Psoas muscle (tissue), 8 donors: ENCODE results near the gene HCAR2. TPM values are rescaled to one million over a fixed set of nuclear protein-coding genes. Genes with fewer than 3 reads are reported as not detected.

Source experiments
- ATAC-seq, 4 donors: fragments of 200-7000 bp; cut with Tn5 transposase; one replicate each; pipeline ENCODE4 v1.9.1; 2020; ENCODE audit warnings: moderate library complexity in 3 of 4, mild to moderate bottlenecking in 2 of 4
- DNase-seq, 2 donors: peaks; one replicate each; pipeline ENCODE4 v3.0.0-alpha.2; 2020
- H3K27ac ChIP-seq: fragments of 200-600 bp; one replicate; pipeline ENCODE4 v1.8.0; 2022
- H3K27me3 ChIP-seq, 3 donors: fragments of 200-600 bp in 1 of 3; one replicate each; pipeline versions ENCODE4 v1.6.1 to v1.8.0; 2013 to 2022; ENCODE audit warnings: low read length in 2 of 3, mild to moderate bottlenecking in 2 of 3, moderate library complexity in 1 of 3; ENCODE audit not compliant: insufficient read depth in 3 of 3
- H3K36me3 ChIP-seq, 2 donors: fragments of 200-600 bp in 1 of 2; one replicate each; pipeline versions ENCODE4 v1.6.1 to v1.8.0; 2013 to 2022; ENCODE audit warnings: low read depth in 1 of 2, mild to moderate bottlenecking in 1 of 2, moderate library complexity in 1 of 2; ENCODE audit not compliant: insufficient read depth in 1 of 2
- H3K4me1 ChIP-seq: fragments of 200-600 bp; one replicate; pipeline ENCODE4 v1.8.0; 2022
- H3K4me3 ChIP-seq: fragments of 200-600 bp; one replicate; pipeline ENCODE4 v1.8.0; 2022; ENCODE audit warnings: mild to moderate bottlenecking
- H3K9me3 ChIP-seq: fragments of 200-600 bp; one replicate; pipeline ENCODE4 v1.8.0; 2022
- CTCF ChIP-seq: fragments of 200-600 bp; IDR thresholded peaks from one replicate; pipeline ENCODE4 v1.8.0; 2022; ENCODE audit warnings: antibody characterized with exemption
- WGBS, 3 donors: extraction: QIAGEN DNeasy Blood & Tissue Kit; methylation state at CpG; one replicate each; pipeline versions ENCODE4 v1.1.6 to v1.1.7; 2013; 5-methylcytosine and 5-hydroxymethylcytosine counted together
- intact Hi-C, 2 donors: fragments of 100-400 bp; cut with DNase I; formaldehyde crosslinking; loops; one replicate each; pipeline versions ENCODE4 v1.11.0 to v1.14.2; 2022
- polyA plus RNA-seq, 3 donors: library from polyadenylated mRNA; stranded (reverse); fragments of 200-250 nt; gene quantifications; one replicate each; pipeline ENCODE4 v1.2.3, GENCODE V29; 2013
- total RNA-seq, 4 donors: library from RNA; stranded (reverse); fragmentation: NEBNext Ultra II Directional in 2 of 4; extraction: Animal tissue kit (Norgen Biotek cat#: 25700) in 2 of 4; gene quantifications; one replicate each; pipeline versions ENCODE4 v1.2.1 to v1.2.4, GENCODE V29; 2021 to 2023
- donor health status: healthy with polysubstance abuse.
- donor health status: DM: no; HTN: no; CAD: no; lungs with moderate emphysema.
- donor health status: Bipolar disorder and iron deficiency.
- donor health status: healthy.
- donor health status: DM: yes; HTN: yes; CAD: no.
- donor health status: DM: no; HTN: no; CAD: no.
- donor health status: DM: no; HTN: no; CAD: no.
- donor health status: DM: yes; HTN: yes; CAD: no.

HCAR2 gene
- total and polyA plus RNA-seq, 7 donors = 0.01 to 0.61 (median 0.15) TPM; not detected in 3

DNA sequence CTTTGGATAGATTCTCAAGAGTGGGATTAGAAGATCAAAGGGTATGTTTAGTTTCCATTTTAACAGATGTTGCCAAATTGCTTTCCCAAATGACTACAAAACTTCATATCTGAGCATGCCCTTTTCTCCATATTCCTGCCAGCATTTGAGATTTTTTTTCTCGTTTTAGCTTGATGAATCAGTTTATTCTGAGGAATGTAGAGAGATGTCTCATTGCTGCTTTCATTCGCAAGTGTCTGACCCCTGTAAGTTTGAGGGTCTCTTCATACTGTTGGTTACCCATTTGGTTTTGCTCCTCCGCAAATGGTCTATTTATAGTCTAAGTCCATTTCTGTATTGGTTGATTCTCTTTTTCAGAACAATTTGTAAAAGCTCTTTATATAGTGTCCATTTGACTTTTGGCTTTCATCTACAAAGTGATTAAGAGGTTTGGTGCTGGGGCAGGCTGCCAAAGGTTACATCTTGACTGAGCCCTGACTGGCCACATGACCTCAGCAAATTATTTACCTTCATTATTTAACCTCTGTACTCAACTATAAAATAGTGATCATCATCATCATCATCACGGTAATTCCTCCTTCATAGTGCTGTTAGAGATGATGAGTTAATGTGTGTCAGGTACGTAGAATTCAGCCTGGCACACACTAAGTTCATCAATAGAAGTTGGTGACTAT lies 33.6 kb downstream of the HCAR2 start:
- 64 to 77% (median 69%) methylated on average over 5 of the region's 5 CpGs for WGBS, 3 donors
- H3K4me3 ChIP-seq = no peak overlapping the region
- no peak overlapping the region for H3K27ac ChIP-seq
- no peaks in the 10 kb centered on the region for H3K36me3 ChIP-seq
- intact Hi-C loops = no loop called here
- H3K9me3 ChIP-seq = no peaks in the 10 kb centered on the region
- DNase-seq (no peak), ATAC-seq (no peak)
- no peaks in the 10 kb centered on the region for H3K4me1 ChIP-seq
- TF ChIP-seq CTCF = no peak
- H3K27me3 ChIP-seq = peaks cover 0 to 1% (median 0%) of the 10 kb centered on the region in 3 donors

- no peak for ATAC-seq
- Histone ChIP-seq H3K27me3 (peaks cover 0 to 1% (median 0%) of the 10 kb centered on the region in 3 donors), H3K9me3 (no peaks in the 10 kb centered on the region), H3K27ac (no peak overlapping the region), H3K36me3 (no peaks in the 10 kb centered on the region), H3K4me3 (no peak overlapping the region), H3K4me1 (no peaks in the 10 kb centered on the region)
- DNase-seq = no peak
- intact Hi-C loops = no loop called here
- 80 to 90% (median 87%) methylated on average over 2 of the region's 2 CpGs for WGBS, 3 donors
- TF ChIP-seq CTCF = no peak
Observed at GRCh38 chr12:122668268-122668667, 34.9 kb downstream of the HCAR2 start.

DNA sequence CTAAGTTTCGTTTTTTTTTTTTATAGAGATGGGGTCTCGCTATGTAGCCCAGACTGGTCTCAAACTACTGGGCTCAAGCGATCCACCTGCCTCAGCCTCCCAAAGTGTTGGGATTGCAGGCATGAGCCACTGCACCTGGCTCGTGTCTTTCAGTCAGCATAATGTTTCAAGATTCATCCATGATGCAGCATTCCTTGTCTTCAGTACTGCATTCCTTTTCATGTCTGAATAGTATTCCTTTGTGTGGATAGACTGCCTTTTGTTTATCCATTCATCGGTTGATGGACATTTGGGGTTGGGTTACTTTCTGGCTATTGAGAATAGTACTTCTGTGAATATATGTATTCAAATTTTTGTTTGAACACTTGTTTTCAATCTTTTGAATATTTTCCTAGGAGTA lies 37.4 kb downstream of the HCAR2 start:
- Histone ChIP-seq H3K27ac (no peak overlapping the region), H3K36me3 (no peaks in the 10 kb centered on the region), H3K4me1 (no peaks in the 10 kb centered on the region), H3K9me3 (no peaks in the 10 kb centered on the region), H3K4me3 (no peak overlapping the region), H3K27me3 (peaks cover 0 to 1% (median 0%) of the 10 kb centered on the region in 3 donors)
- TF ChIP-seq CTCF = no peak
- intact Hi-C loops = no loop called here
- 90 to 95% (median 93%) methylated on average over 5 of the region's 5 CpGs for WGBS, 3 donors
- no peak for DNase-seq
- no peak for ATAC-seq

DNA sequence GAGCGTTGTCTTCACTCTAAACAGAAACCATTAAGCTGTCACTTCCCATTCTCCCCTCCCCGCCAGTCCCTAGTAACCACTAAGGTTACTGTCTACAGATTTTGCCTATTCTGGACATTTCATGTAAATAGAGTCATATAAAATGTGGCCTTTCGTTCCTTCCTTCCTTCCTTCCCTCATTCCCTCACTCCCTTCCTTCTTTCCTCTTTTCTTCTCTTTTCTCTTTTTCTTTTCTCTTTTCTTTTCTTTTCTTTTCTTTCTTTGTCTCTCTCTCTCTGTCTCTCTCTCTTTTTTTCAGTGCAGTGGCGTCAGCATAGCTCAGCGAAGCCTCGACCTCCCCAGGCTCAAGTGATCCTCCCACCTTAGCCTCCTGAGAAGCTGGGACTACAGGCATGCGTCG lies 37.8 kb downstream of the HCAR2 start:
- H3K27ac ChIP-seq = no peak overlapping the region
- H3K9me3 ChIP-seq = no peaks in the 10 kb centered on the region
- H3K4me3 ChIP-seq = no peak overlapping the region
- 82 to 88% (median 83%) methylated on average over 8 of the region's 8 CpGs for WGBS, 3 donors
- intact Hi-C loops = no loop called here
- no peaks in the 10 kb centered on the region for H3K4me1 ChIP-seq
- no peaks in the 10 kb centered on the region for H3K36me3 ChIP-seq
- DNase-seq (no peak), ATAC-seq (no peak)
- no peak for TF ChIP-seq CTCF
- no peaks in the 10 kb centered on the region for H3K27me3 ChIP-seq

DNA sequence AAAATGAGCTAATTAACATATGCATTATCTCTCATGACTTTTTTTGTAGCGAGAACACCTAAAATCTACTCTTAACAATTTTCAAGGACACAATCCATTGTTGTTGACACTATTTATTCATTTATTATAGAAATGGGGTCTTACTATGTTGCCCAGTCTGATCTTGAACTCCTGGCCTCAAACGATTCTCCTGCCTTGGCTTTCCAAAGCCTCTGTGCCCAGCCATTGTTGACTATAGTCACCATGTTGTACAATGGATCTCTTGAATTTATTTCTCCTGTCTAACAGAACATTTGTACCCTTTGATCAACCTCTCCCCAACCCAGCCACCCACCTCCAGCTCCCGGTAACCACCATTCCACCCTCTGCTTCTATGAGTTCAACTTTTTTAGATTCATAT lies 41.2 kb downstream of the HCAR2 start:
- Histone ChIP-seq H3K27ac (no peak overlapping the region), H3K4me3 (no peak overlapping the region), H3K36me3 (no peaks in the 10 kb centered on the region), H3K27me3 (no peaks in the 10 kb centered on the region), H3K4me1 (no peaks in the 10 kb centered on the region), H3K9me3 (no peaks in the 10 kb centered on the region)
- intact Hi-C loops = no loop called here
- no peak for ATAC-seq
- no peak for TF ChIP-seq CTCF
- no peak for DNase-seq
- 88 to 93% (median 93%) methylated on average over 3 of the region's 3 CpGs for WGBS, 3 donors
